GM21390 (cell line): Measurements from ENCODE around the gene NUBPL.
"Not testable (repeated sequence)": the region's sequence is repeated elsewhere in the genome, so short reads cannot be mapped to it uniquely, and the experiment has no call there.

ENCODE experiments used
- ATAC-seq: cut with Tn5 transposase; IDR thresholded peaks from one replicate; pipeline ENCODE4 v1.9.1; 2021; ENCODE audit not compliant: unreplicated experiment

The NUBPL gene

GRCh38 chr14:31726337-31726736 lies 165.1 kb downstream of the NUBPL start:
- no peak for ATAC-seq

- no peak for ATAC-seq
These were observed 166.6 kb downstream of the NUBPL start for GRCh38 chr14:31727797-31728196.

DNA sequence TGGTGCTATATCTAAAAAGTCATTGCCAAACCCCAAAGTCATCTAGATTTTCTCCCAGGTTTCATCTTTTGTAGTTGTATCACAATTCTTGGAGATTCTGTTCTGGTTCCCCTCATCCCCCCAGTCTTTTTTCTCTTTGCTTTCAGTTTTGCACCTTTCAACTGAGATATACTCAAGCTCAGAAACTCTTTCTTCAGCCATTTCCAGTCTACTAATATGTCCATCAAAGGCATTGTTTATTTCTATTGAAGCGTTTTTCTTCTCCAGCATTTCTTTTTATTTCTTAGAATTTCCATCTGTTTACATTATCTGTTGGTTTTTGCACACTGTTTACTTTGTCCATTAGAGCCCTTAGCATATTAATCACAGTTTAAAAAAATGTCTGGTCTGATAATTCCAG lies 179.5 kb downstream of the NUBPL start:
- ATAC-seq = no peak

- ATAC-seq = no peak
These were observed 184.5 kb downstream of the NUBPL start for GRCh38 chr14:31745741-31746140.

DNA sequence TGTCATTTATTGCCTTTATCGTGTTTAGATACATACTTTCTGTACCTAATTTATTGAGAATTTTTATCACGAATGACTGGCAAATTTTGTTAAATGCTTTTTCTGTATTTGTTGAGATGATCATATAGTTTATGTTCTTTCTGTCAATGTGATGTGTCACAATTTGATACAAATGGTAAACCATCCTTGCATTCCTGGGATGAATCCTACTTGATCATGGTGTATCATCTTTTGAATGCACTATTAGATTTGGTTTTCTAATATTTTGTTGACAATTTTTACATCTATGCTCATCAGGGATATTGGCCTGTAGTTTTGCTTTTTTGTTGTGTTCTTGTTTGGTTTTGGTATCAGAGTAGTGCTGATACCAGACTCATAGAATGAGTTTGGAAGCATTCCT lies 185.1 kb downstream of the NUBPL start:
- ATAC-seq = no peak

- ATAC-seq = no peak
These were observed 188.1 kb downstream of the NUBPL start for GRCh38 chr14:31749275-31749674.

DNA sequence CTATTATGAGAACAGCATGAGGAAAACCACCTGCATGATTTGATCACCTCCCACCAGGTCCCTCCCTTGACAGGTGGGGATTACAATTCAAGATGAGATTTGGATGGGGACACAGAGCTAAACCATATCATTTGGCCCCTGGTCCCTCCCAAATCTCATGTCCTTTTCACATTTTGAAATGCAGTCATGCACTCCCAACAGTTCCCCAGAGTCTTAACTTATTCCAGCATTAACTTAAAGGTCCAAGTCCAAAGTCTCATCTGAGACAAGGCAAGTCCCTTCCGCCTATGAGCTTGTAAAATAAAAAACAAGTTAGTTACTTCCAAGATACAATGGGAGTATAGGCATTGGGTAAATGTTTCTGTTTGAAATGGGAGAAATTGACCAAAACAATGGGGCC lies 189.8 kb downstream of the NUBPL start:
- ATAC-seq = not testable (repeated sequence)

DNA sequence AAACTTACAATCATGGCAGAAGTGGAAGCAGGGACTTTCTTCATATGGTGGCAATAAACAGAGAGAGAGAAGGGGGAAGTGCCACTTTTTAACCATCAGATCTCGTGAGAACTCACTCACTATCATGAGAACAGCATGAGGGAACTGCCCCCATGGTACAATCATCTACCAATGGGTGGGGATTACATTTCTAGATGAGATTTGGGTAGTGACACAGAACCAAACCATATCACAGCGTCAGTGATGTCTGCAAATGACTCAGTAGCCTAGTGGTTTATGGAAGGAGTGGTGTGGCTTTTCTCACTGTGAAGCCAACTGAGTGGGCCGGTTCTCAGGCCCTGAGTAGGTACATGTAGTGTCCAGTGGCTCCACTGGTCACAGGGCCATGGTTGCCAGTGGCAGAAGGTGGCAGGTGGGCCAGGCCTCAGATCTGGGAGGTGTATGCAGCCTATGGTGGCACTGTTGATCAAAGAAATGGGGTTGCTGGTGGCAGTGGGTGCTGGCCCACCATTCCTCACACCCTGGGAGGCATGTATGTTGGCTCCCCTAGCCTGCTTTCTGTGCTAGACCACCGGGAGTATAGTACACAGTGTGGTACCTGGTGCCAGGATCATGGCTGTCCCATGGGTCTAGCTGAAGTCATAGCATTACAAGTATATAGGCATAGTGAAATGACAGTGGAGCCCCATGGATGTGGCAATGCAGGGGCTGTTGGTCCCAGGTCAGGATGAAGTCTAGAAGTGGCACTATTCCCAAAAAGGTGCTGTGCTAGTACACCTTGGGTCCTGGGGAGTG lies 191.9 kb downstream of the NUBPL start:
- ATAC-seq = no peak

GRCh38 chr14:31758941-31759340 lies 197.7 kb downstream of the NUBPL start:
- ATAC-seq = no peak

GRCh38 chr14:31760277-31760676 lies 199.1 kb downstream of the NUBPL start:
- no peak for ATAC-seq

- no peak for ATAC-seq
These were observed 200.1 kb downstream of the NUBPL start for GRCh38 chr14:31761325-31761724.

- ATAC-seq = no peak
These were observed 201.8 kb downstream of the NUBPL start for GRCh38 chr14:31763041-31763440.

DNA sequence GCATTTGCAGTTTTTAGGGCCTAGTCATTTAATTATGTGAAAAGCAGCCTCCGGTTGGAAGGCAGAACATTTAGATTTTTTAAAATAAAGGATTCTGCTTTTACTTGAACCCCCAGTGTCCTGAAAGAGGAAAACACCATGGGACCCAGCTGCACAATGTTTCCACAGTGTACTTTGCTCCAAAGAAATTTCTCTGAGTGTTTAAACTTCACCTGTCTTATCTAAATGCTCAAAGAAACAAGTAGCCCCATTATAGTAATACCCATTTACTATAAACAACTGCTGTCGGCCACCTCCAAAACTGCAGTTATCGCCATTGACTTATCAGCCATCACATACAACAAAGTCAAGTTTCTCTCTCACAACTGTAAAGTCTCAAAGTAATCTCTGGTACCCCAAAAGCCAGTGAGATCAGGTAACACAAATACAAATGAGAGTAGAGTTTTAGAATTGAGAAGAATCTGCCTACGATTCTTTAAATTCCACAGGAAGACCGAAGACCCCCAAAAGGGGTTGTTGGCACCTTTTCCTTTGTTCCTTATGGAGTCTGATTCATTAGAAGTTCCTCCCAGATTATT lies 205.2 kb downstream of the NUBPL start:
- no peak for ATAC-seq

GRCh38 chr14:31768355-31768754 lies 207.2 kb downstream of the NUBPL start:
- no peak for ATAC-seq

GRCh38 chr14:31770271-31770670 lies 209.1 kb downstream of the NUBPL start:
- ATAC-seq = no peak

DNA sequence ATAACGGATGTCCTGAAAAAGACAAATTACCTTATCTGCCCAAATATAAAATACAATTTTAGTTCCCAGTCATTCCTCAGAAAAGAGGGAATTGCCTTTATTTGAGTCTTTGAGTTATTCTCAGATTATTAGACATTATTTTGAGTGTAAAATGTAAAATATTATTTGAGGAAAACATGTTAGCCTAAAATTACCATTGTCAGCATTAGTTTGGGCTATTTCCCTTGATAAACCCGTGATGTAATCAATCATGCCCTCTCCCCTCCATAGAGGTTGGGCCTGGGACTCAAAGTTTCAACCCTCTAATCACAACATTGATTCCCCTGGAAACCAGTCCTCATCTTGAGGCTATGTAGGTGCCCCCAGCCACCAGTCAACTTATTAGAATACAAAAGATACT lies 213.4 kb downstream of the NUBPL start:
- ATAC-seq = no peak

GRCh38 chr14:31777312-31777711 lies 216.1 kb downstream of the NUBPL start:
- no peak for ATAC-seq

- no peak for ATAC-seq
These were observed 220.4 kb downstream of the NUBPL start for GRCh38 chr14:31781578-31781977.

GRCh38 chr14:31785574-31785973 lies 224.4 kb downstream of the NUBPL start:
- no peak for ATAC-seq

GRCh38 chr14:31787377-31787776 lies 226.2 kb downstream of the NUBPL start:
- ATAC-seq = no peak

DNA sequence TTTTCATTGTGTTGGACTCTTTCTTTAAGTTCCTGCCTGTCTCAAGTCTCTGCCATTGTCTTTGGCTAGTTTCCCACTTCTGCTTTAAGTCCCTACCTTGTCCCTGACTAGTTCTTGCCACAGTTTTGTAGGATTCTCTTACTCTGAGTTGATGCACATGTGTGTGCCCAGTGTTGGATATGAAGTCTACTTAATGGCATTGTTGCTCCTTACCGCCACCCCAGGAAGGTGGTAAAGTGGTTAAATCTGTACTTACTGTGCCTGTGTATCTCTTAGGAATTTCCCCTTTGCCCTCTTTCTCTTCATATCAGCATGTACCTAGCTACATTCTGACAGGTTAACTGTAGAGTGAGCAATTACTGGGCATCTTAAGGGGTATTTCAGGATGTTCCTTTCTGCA lies 227.1 kb downstream of the NUBPL start:
- ATAC-seq = no peak

- ATAC-seq = no peak
These were observed 231.5 kb downstream of the NUBPL start for GRCh38 chr14:31792726-31793125.

DNA sequence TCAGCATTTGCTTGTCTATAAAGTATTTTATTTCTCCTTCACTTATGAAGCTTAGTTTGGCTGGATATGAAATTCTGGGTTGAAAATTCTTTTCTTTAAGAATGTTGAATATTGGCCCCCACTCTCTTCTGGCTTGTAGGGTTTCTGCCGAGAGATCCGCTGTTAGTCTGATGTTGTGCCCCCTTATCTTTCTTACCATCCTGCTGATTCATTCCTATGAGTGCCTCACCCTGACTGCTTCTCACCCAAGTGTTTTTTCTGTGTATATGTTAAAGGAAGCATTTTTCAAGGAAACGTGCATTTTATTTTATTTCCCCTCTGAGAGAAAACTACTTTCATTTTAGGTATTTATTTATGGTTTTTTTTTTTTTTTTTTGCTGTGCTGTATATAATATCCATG lies 236.7 kb downstream of the NUBPL start:
- ATAC-seq = not testable (repeated sequence)
